ENCODE data around the gene KCNQ1. TPM values are rescaled to one million over a fixed set of nuclear protein-coding genes. Genes with fewer than 3 reads are reported as not detected.

The KCNQ1 gene
- total RNA-seq, 1 experiment from 2014 or later, result 2.5 TPM

GRCh38 chr11:2707736-2708135 is 262.9 kb downstream of the KCNQ1 start:
- Mint-ChIP-seq H3K27me3 (ENCODE audit: low read depth) (peaks cover 96% of the 10 kb centered on the region), H3K4me3 (no peak overlapping the region), H3K27ac (no peak overlapping the region), H3K9me3 (peaks cover 35% of the 10 kb centered on the region), H3K36me3 (peaks cover 27% of the 10 kb centered on the region), H3K4me1 (peaks cover 18% of the 10 kb centered on the region)
- POLR2A ChIA-PET, result no interaction called here
- CTCF ChIA-PET, result interaction anchor here (2.0 kb wide), 1 partner anchor 15 kb away, joined by 15 read pairs; no protein-coding TSS in a partner anchor
- no peak for TF ChIP-seq IRF1 (CRISPR knock-in tag; IDR thresholded peaks at IDR 0.05)
- TF ChIP-seq TP53 (CRISPR knock-in tag; IDR thresholded peaks at IDR 0.05), result no peak
- no peak for TF ChIP-seq CTCF (IDR thresholded peaks at IDR 0.05)
- no peak for TF ChIP-seq PRDM15 (CRISPR knock-in tag; IDR thresholded peaks at IDR 0.05)
- TF ChIP-seq FOXK1 (CRISPR knock-in tag; IDR thresholded peaks at IDR 0.05), result no peak
- no peak for TF ChIP-seq ARID4B (CRISPR knock-in tag; IDR thresholded peaks at IDR 0.05; ENCODE audit: borderline replicate concordance)
- no peak for TF ChIP-seq ZNF532 (CRISPR knock-in tag; IDR thresholded peaks at IDR 0.05; ENCODE audit: borderline replicate concordance)
- no peak for TF ChIP-seq FOXJ3 (CRISPR knock-in tag; IDR thresholded peaks at IDR 0.05; ENCODE audit: borderline replicate concordance)
- no peak for TF ChIP-seq NR3C1 (CRISPR knock-in tag; conservative IDR thresholded peaks at IDR 0.05; ENCODE audit: low read depth)
- ATAC-seq (no peak), DNase-seq (ENCODE audit: low spot score) (no peak)

Measured in WTC11 (cell line).